ENCODE results near the gene EDN1. TPM values are rescaled to one million over a fixed set of nuclear protein-coding genes. Genes with fewer than 3 reads are reported as not detected.

EDN1 gene
- total RNA-seq, 4 donors from 2014 or later: 2.8 to 13.8 (median 7.7) TPM

- no peaks in the 10 kb centered on the region for H3K9me3 ChIP-seq
- no peak overlapping the region for H3K4me3 ChIP-seq
- no peak for DNase-seq
- no peaks in the 10 kb centered on the region for H3K36me3 ChIP-seq
- no peaks in the 10 kb centered on the region for H3K27me3 ChIP-seq
- no peak overlapping the region for H3K27ac ChIP-seq
- H3K4me1 ChIP-seq: no peaks in the 10 kb centered on the region
- intact Hi-C loops (cut with DNase I; ENCODE audit: low total_unique reads): no loop called here
- TF ChIP-seq POLR2A (IDR thresholded peaks at IDR 0.05): no peak
- TF ChIP-seq CTCF (IDR thresholded peaks at IDR 0.05): no peak
Measured at GRCh38 chr6:12258591-12259075, 31.5 kb upstream of the EDN1 start.

GRCh38 chr6:12260458-12261093, 29.6 kb upstream of the EDN1 start:
- H3K27ac ChIP-seq: no peak overlapping the region
- H3K4me3 ChIP-seq: no peak overlapping the region
- no peaks in the 10 kb centered on the region for H3K27me3 ChIP-seq
- intact Hi-C loops (cut with DNase I; ENCODE audit: low total_unique reads): no loop called here
- no peaks in the 10 kb centered on the region for H3K4me1 ChIP-seq
- no peaks in the 10 kb centered on the region for H3K9me3 ChIP-seq
- TF ChIP-seq CTCF (IDR thresholded peaks at IDR 0.05) (no peak), POLR2A (IDR thresholded peaks at IDR 0.05) (no peak)
- H3K36me3 ChIP-seq: no peaks in the 10 kb centered on the region
- no peak for DNase-seq

GRCh38 chr6:12261502-12261901, 28.7 kb upstream of the EDN1 start:
- TF ChIP-seq CTCF (IDR thresholded peaks at IDR 0.05): no peak
- no peak for TF ChIP-seq POLR2A (IDR thresholded peaks at IDR 0.05)
- no peak for DNase-seq

GRCh38 chr6:12262236-12263061, 27.7 kb upstream of the EDN1 start:
- intact Hi-C loops (cut with DNase I; ENCODE audit: low total_unique reads): no loop called here
- Histone ChIP-seq H3K4me3 (no peak overlapping the region), H3K27ac (no peak overlapping the region), H3K36me3 (no peaks in the 10 kb centered on the region), H3K4me1 (no peaks in the 10 kb centered on the region), H3K27me3 (no peaks in the 10 kb centered on the region), H3K9me3 (no peaks in the 10 kb centered on the region)
- DNase-seq: peak in 1 of 2 donors; percentile 15
- TF ChIP-seq CTCF (IDR thresholded peaks at IDR 0.05) (no peak), POLR2A (IDR thresholded peaks at IDR 0.05) (no peak)

More at GRCh38 chr6:12261502-12261901, 28.7 kb upstream of the EDN1 start:
- H3K4me1 ChIP-seq: no peaks in the 10 kb centered on the region
- intact Hi-C loops (cut with DNase I; ENCODE audit: low total_unique reads): no loop called here
- no peaks in the 10 kb centered on the region for H3K36me3 ChIP-seq
- H3K4me3 ChIP-seq: no peak overlapping the region
- H3K9me3 ChIP-seq: no peaks in the 10 kb centered on the region
- no peaks in the 10 kb centered on the region for H3K27me3 ChIP-seq
- H3K27ac ChIP-seq: no peak overlapping the region

GRCh38 chr6:12263403-12263802, 26.8 kb upstream of the EDN1 start:
- TF ChIP-seq POLR2A (IDR thresholded peaks at IDR 0.05) (no peak), CTCF (IDR thresholded peaks at IDR 0.05) (no peak)
- Histone ChIP-seq H3K36me3 (no peaks in the 10 kb centered on the region), H3K27ac (no peak overlapping the region), H3K27me3 (no peaks in the 10 kb centered on the region), H3K4me1 (no peaks in the 10 kb centered on the region), H3K4me3 (no peak overlapping the region), H3K9me3 (no peaks in the 10 kb centered on the region)
- DNase-seq: no peak
- intact Hi-C loops (cut with DNase I; ENCODE audit: low total_unique reads): no loop called here
